Right kidney (tissue), 1 donor: ENCODE measurements around the gene RAD51B.
A peak's percentile ranks its signal among the peaks of the same experiment; 100 is the strongest.
"Not testable (repeated sequence)": the region's sequence is repeated elsewhere in the genome, so short reads cannot be mapped to it uniquely, and the experiment has no call there.

Experiments used
- DNase-seq: peaks from one replicate; pipeline ENCODE4 v3.0.0-alpha.2; 2016

The RAD51B gene

GRCh38 chr14:68212361-68212760 is 392.8 kb downstream of the RAD51B start:
- no peak for DNase-seq

- DNase-seq = no peak
Observed at GRCh38 chr14:68214431-68214830, 394.9 kb downstream of the RAD51B start.

GRCh38 chr14:68215629-68216028 is 396.1 kb downstream of the RAD51B start:
- no peak for DNase-seq

GRCh38 chr14:68216079-68216478 is 396.5 kb downstream of the RAD51B start:
- no peak for DNase-seq

GRCh38 chr14:68216957-68217356 is 397.4 kb downstream of the RAD51B start:
- no peak for DNase-seq

GRCh38 chr14:68217791-68218340 is 398.3 kb downstream of the RAD51B start:
- no peak for DNase-seq

GRCh38 chr14:68219407-68219806 is 399.8 kb downstream of the RAD51B start:
- DNase-seq = no peak

- not testable (repeated sequence) for DNase-seq
Observed at GRCh38 chr14:68221046-68221445, 401.5 kb downstream of the RAD51B start.

GRCh38 chr14:68222154-68222553 is 402.6 kb downstream of the RAD51B start:
- no peak for DNase-seq

GRCh38 chr14:68222726-68223125 is 403.1 kb downstream of the RAD51B start:
- DNase-seq = no peak

- no peak for DNase-seq
Observed at GRCh38 chr14:68223631-68224030, 404.1 kb downstream of the RAD51B start.

- no peak for DNase-seq
Observed at GRCh38 chr14:68225321-68225720, 405.7 kb downstream of the RAD51B start.

GRCh38 chr14:68226523-68226922 is 406.9 kb downstream of the RAD51B start:
- no peak for DNase-seq

- DNase-seq = no peak
Observed at GRCh38 chr14:68228656-68229055, 409.1 kb downstream of the RAD51B start.

GRCh38 chr14:68229423-68230100 is 410.0 kb downstream of the RAD51B start:
- no peak for DNase-seq

- DNase-seq = no peak
Observed at GRCh38 chr14:68230202-68230949, 410.8 kb downstream of the RAD51B start.

- no peak for DNase-seq
Observed at GRCh38 chr14:68230950-68231717, 411.6 kb downstream of the RAD51B start.

- DNase-seq = no peak
Observed at GRCh38 chr14:68231898-68232297, 412.3 kb downstream of the RAD51B start.

GRCh38 chr14:68232300-68233055 is 412.9 kb downstream of the RAD51B start:
- DNase-seq = peak; percentile 52

- no peak for DNase-seq
Observed at GRCh38 chr14:68233101-68233784, 413.7 kb downstream of the RAD51B start.

GRCh38 chr14:68234101-68234905 is 414.7 kb downstream of the RAD51B start:
- no peak for DNase-seq
